ENCODE measurements around the gene ITGBL1. TPM values are rescaled to one million over a fixed set of nuclear protein-coding genes. Genes with fewer than 3 reads are reported as not detected.

ITGBL1 gene
- polyA plus RNA-seq, 1 experiment, result 73.7 TPM

- CTCF ChIA-PET, result interaction anchor here (0.7 to 1.7 kb wide), 2 partner anchors 9 to 258 kb away, joined by 3 read pairs; no protein-coding TSS in a partner anchor
- POLR2A ChIA-PET, result interaction anchor here (0.7 kb wide), 1 partner anchor 267 kb away, joined by 3 read pairs; no protein-coding TSS in a partner anchor
These were observed 35.0 kb upstream of the ITGBL1 start for GRCh38 chr13:101417501-101417900.

DNA sequence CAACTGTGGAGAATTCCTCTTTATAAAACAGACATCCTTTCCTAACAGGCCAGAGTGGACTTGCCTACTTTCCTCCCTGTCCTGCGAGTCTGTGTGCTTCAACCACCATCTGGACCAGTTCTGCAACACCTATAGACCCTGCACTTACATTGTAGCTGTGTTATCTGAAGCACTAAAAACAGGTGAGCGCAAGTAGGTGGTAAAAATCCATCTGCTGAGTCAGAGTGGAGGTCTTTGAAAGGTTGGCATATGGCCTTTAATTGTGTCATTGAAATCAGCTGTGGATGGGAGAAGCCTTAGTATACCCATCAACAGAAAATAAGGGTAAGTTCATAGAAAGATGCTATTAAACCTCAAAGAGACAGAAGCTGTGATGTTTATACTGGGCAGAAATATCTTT is 28.6 kb upstream of the ITGBL1 start:
- TF ChIP-seq, protein P1, sequence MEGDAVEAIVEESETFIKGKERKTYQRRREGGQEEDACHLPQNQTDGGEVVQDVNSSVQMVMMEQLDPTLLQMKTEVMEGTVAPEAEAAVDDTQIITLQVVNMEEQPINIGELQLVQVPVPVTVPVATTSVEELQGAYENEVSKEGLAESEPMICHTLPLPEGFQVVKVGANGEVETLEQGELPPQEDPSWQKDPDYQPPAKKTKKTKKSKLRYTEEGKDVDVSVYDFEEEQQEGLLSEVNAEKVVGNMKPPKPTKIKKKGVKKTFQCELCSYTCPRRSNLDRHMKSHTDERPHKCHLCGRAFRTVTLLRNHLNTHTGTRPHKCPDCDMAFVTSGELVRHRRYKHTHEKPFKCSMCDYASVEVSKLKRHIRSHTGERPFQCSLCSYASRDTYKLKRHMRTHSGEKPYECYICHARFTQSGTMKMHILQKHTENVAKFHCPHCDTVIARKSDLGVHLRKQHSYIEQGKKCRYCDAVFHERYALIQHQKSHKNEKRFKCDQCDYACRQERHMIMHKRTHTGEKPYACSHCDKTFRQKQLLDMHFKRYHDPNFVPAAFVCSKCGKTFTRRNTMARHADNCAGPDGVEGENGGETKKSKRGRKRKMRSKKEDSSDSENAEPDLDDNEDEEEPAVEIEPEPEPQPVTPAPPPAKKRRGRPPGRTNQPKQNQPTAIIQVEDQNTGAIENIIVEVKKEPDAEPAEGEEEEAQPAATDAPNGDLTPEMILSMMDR (IDR thresholded peaks at IDR 0.05; ENCODE audit: insufficient read depth, low read depth, low read length), result no peak
- Histone ChIP-seq H3K27me3 (ENCODE audit: control insufficient read depth, insufficient read depth, low read length) (no peaks in the 10 kb centered on the region), H3K4me3 (ENCODE audit: low read depth, low read length) (no peak overlapping the region), H3K36me3 (ENCODE audit: control insufficient read depth, insufficient read depth, low read length) (no peaks in the 10 kb centered on the region)
- CTCF ChIA-PET, result no interaction called here
- POLR2A ChIA-PET, result no interaction called here
- no peak for DNase-seq (ENCODE audit: low read depth)

More at GRCh38 chr13:101417501-101417900, 35.0 kb upstream of the ITGBL1 start:
- H3K36me3 ChIP-seq (ENCODE audit: control insufficient read depth, insufficient read depth, low read length), result no peaks in the 10 kb centered on the region
- H3K4me3 ChIP-seq (ENCODE audit: low read depth, low read length), result no peak overlapping the region
- TF ChIP-seq, protein P1 (IDR thresholded peaks at IDR 0.05; ENCODE audit: insufficient read depth, low read depth, low read length), result no peak
- no peaks in the 10 kb centered on the region for H3K27me3 ChIP-seq (ENCODE audit: control insufficient read depth, insufficient read depth, low read length)
- DNase-seq (ENCODE audit: low read depth), result no peak

DNA sequence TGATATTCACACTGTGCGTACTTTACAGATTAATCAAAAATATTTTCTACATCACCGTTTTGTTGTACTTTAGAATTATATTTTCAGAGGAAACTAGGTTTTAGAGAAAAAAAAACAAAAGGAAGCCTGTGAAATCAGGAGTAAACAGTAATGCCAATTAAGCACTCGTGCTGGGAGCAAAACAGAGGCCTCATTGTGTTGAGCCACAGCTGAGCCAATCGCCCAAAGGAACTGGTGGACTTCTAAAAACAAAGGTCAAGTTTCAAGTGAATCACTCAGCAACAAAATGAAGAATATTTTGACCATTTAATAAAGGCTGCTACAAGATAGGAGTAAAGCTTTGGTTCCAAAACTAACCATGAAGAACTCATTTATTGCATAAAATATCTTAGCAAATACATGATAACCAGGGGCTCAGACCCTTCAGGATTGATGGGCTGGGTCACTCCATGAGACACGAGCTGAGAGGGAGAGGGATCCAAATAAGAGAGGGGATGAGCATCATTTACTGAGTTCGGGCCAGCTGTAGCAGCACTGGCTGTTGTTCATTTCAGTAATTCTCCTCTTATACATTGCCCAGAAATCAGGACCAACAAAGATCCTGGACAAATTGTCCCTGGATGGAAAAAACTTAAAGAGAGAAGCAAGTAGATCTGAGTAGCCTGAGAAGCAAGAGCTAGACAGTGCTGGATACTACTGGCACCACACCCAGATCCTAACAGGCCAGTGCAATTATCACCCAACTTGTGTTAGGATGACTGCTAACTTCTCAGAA is 27.9 kb upstream of the ITGBL1 start:
- Histone ChIP-seq H3K36me3 (ENCODE audit: control insufficient read depth, insufficient read depth, low read length) (no peaks in the 10 kb centered on the region), H3K27me3 (ENCODE audit: control insufficient read depth, insufficient read depth, low read length) (no peaks in the 10 kb centered on the region), H3K4me3 (ENCODE audit: low read depth, low read length) (no peak overlapping the region)
- POLR2A ChIA-PET, result no interaction called here
- no peak for DNase-seq (ENCODE audit: low read depth)
- CTCF ChIA-PET, result no interaction called here
- TF ChIP-seq, protein P1 (IDR thresholded peaks at IDR 0.05; ENCODE audit: insufficient read depth, low read depth, low read length), result no peak

DNA sequence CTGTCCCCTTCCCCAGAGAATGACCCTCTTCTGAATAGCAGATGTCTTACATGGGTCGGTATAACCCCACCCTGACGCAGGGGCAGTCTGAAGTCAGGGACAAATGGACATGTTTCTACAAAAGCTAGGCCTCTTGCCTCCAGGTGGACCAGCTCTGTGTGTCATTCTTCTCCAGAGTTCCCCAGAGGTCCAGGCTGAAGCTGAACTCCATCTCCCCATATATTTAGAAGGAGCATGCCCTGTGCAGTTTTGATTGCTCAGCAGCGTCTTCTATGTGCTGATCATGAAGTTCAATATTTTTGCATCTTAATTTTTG is 27.4 kb upstream of the ITGBL1 start:
- ChIA-PET CTCF (no interaction called here), POLR2A (no interaction called here)
- no peaks in the 10 kb centered on the region for H3K36me3 ChIP-seq (ENCODE audit: control insufficient read depth, insufficient read depth, low read length)
- H3K27me3 ChIP-seq (ENCODE audit: control insufficient read depth, insufficient read depth, low read length), result no peaks in the 10 kb centered on the region
- H3K4me3 ChIP-seq (ENCODE audit: low read depth, low read length), result no peak overlapping the region
- TF ChIP-seq, protein P1 (IDR thresholded peaks at IDR 0.05; ENCODE audit: insufficient read depth, low read depth, low read length), result no peak
- no peak for DNase-seq (ENCODE audit: low read depth)

GRCh38 chr13:101425623-101426022 is 26.9 kb upstream of the ITGBL1 start:
- Histone ChIP-seq H3K27me3 (ENCODE audit: control insufficient read depth, insufficient read depth, low read length) (no peaks in the 10 kb centered on the region), H3K4me3 (ENCODE audit: low read depth, low read length) (no peak overlapping the region), H3K36me3 (ENCODE audit: control insufficient read depth, insufficient read depth, low read length) (no peaks in the 10 kb centered on the region)
- TF ChIP-seq, protein P1 (IDR thresholded peaks at IDR 0.05; ENCODE audit: insufficient read depth, low read depth, low read length), result no peak
- DNase-seq (ENCODE audit: low read depth), result no peak
- POLR2A ChIA-PET, result no interaction called here
- CTCF ChIA-PET, result no interaction called here
